Natural killer cell (primary cell): ENCODE data around the gene NDUFS6. TPM values are rescaled to one million over a fixed set of nuclear protein-coding genes. Genes with fewer than 3 reads are reported as not detected.

Source experiments
- ATAC-seq, 3 donors: fragments of 150-1000 bp in 2 of 3; fragments of 200-7000 bp in 1 of 3; cut with Tn5 transposase; 1 replicate in 1 of 3; 2 replicates in 2 of 3; pipeline ENCODE4 v1.10.0; 2021; ENCODE audit warnings: mild to moderate bottlenecking in 2 of 3, moderate library complexity in 2 of 3
- DNase-seq, 2 donors: peaks; one replicate each; pipeline versions ENCODE4 v3.0.0 to v3.0.0-alpha.2; 2013 to 2021; ENCODE audit warnings: mixed read lengths in 1 of 2
- H3K27ac ChIP-seq: one replicate; pipeline ENCODE4 v1.5.1; 2013; ENCODE audit warnings: mild to moderate bottlenecking, low read length
- H3K27me3 ChIP-seq: one replicate; pipeline ENCODE4 v1.6.1; 2013; ENCODE audit warnings: low read length; ENCODE audit not compliant: control insufficient read depth, insufficient read depth
- H3K36me3 ChIP-seq: one replicate; pipeline ENCODE4 v1.6.1; 2013; ENCODE audit warnings: low read length; ENCODE audit not compliant: control insufficient read depth, insufficient read depth
- H3K4me1 ChIP-seq: one replicate; pipeline ENCODE4 v1.6.1; 2013; ENCODE audit warnings: low read length; ENCODE audit not compliant: control insufficient read depth, insufficient read depth
- H3K4me3 ChIP-seq: one replicate; pipeline ENCODE4 v1.5.1; 2013; ENCODE audit warnings: low read length
- H3K9me3 ChIP-seq: one replicate; pipeline ENCODE4 v1.6.1; 2013; ENCODE audit warnings: low read length; ENCODE audit not compliant: control insufficient read depth, insufficient read depth
- H3K27ac Mint-ChIP-seq, 2 donors: one replicate each; pipeline ENCODE4 v1.8.0; 2022; ENCODE audit warnings: mild to moderate bottlenecking in 2 of 2, mixed read lengths in 2 of 2, moderate library complexity in 1 of 2
- H3K27me3 Mint-ChIP-seq, 2 donors: one replicate each; pipeline ENCODE4 v1.8.0; 2022; ENCODE audit warnings: low read depth in 2 of 2, mixed read lengths in 2 of 2
- H3K36me3 Mint-ChIP-seq: one replicate; pipeline ENCODE4 v1.8.0; 2022; ENCODE audit warnings: mixed read lengths
- H3K4me1 Mint-ChIP-seq, 2 donors: one replicate each; pipeline ENCODE4 v1.8.0; 2022; ENCODE audit warnings: mixed read lengths in 2 of 2
- H3K4me3 Mint-ChIP-seq: one replicate; pipeline ENCODE4 v1.8.0; 2022; ENCODE audit warnings: mild to moderate bottlenecking, moderate library complexity, mixed read lengths
- H3K9me3 Mint-ChIP-seq, 2 donors: one replicate each; pipeline ENCODE4 v1.8.0; 2022; ENCODE audit warnings: mixed read lengths in 2 of 2
- CTCF ChIP-seq: fragments of 200-600 bp; IDR thresholded peaks from one replicate; pipeline ENCODE4 v1.8.0; 2022; ENCODE audit warnings: antibody characterized with exemption
- WGBS: methylation state at CpG from one replicate; pipeline ENCODE4 v1.1.7; 2013; ENCODE audit warnings: missing lambda C conversion rate; ENCODE audit not compliant: insufficient coverage; 5-methylcytosine and 5-hydroxymethylcytosine counted together
- intact Hi-C: fragments of 100-400 bp; cut with micrococcal nuclease; formaldehyde crosslinking; loops from one replicate; pipeline ENCODE4 v1.14.2; 2022
- total RNA-seq, 4 donors: library from RNA; stranded (reverse); fragments of 120-200 nt in 1 of 4; gene quantifications; one replicate each; pipeline versions ENCODE4 v1.2.3 to v1.2.4, GENCODE V29; 2013 to 2022

NDUFS6 gene
- total RNA-seq, 3 donors from 2014 or later (not counting 1 experiment from before 2014, with no cell fraction given), result 19.2 to 25.9 (median 22.5) TPM

DNA sequence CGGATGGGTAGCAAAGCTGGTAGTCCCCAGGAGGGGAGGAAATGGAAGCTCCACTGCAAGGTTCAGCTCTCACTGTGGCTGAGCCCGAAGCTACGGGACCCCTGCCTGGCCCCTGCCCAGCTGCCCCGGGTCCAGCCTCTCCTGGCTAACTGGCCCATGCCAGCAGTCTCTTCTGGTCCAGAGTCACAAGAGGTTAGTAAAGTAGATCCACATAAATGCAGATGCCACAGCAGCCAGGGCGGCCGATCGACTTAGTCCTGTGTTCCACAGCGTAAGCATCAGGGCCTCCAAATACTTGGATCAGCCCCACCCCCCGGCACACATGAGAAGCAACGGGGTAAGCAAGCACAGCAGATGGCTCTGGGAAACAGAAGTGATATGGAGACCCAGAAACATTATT lies 43.7 kb upstream of the NDUFS6 start:
- WGBS, result 89% methylated on average over 10 of the region's 10 CpGs
- no peak for DNase-seq

DNA sequence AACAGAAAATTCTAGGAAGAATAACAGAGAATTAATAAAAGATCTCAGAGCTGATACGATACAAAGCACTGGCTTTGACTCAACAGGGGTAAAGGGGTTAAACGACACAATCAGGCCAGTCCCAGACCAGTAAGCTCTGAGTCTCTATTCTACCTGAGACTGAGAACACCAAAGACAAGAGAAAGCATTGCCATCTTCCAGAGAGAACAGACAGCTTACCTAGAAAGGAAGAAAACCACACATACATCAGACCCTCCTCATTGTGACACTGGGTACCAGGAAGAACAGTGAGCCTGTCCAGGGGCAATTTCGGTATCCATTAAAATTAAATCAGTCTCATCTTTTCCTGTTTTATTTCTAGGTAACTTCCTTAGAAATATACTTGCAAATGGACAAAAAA lies 42.6 kb upstream of the NDUFS6 start:
- ATAC-seq (no peak), DNase-seq (no peak)
- H3K9me3 ChIP-seq, result no peaks in the 10 kb centered on the region
- peaks cover 0 to 11% of the 10 kb centered on the region in 2 donors for H3K27me3 Mint-ChIP-seq
- no peaks in the 10 kb centered on the region for H3K4me1 ChIP-seq
- H3K36me3 ChIP-seq, result no peaks in the 10 kb centered on the region
- H3K4me3 ChIP-seq, result no peak overlapping the region
- no peak overlapping the region for H3K27ac ChIP-seq
- TF ChIP-seq CTCF, result no peak
- H3K9me3 Mint-ChIP-seq, result no peaks in the 10 kb centered on the region
- no peaks in the 10 kb centered on the region for H3K27me3 ChIP-seq
- no peak overlapping the region for H3K27ac Mint-ChIP-seq
- WGBS, result 85% methylated on average over 2 of the region's 3 CpGs
- no peaks in the 10 kb centered on the region for H3K36me3 Mint-ChIP-seq
- intact Hi-C loops, result no loop called here
- H3K4me1 Mint-ChIP-seq, result no peaks in the 10 kb centered on the region
- no peak overlapping the region for H3K4me3 Mint-ChIP-seq

More for the DNA sequence above, 43.7 kb upstream of the NDUFS6 start:
- H3K4me3 ChIP-seq, result no peak overlapping the region
- peaks cover 0 to 10% of the 10 kb centered on the region in 2 donors for H3K27me3 Mint-ChIP-seq
- no peak overlapping the region for H3K27ac ChIP-seq
- H3K36me3 Mint-ChIP-seq, result no peaks in the 10 kb centered on the region
- H3K4me1 ChIP-seq, result no peaks in the 10 kb centered on the region
- no peaks in the 10 kb centered on the region for H3K9me3 ChIP-seq
- no peak overlapping the region for H3K27ac Mint-ChIP-seq
- intact Hi-C loops, result no loop called here
- H3K4me1 Mint-ChIP-seq, result no peaks in the 10 kb centered on the region
- H3K9me3 Mint-ChIP-seq, result no peaks in the 10 kb centered on the region
- no peak for ATAC-seq
- no peaks in the 10 kb centered on the region for H3K36me3 ChIP-seq
- no peak for TF ChIP-seq CTCF
- no peak overlapping the region for H3K4me3 Mint-ChIP-seq
- no peaks in the 10 kb centered on the region for H3K27me3 ChIP-seq

DNA sequence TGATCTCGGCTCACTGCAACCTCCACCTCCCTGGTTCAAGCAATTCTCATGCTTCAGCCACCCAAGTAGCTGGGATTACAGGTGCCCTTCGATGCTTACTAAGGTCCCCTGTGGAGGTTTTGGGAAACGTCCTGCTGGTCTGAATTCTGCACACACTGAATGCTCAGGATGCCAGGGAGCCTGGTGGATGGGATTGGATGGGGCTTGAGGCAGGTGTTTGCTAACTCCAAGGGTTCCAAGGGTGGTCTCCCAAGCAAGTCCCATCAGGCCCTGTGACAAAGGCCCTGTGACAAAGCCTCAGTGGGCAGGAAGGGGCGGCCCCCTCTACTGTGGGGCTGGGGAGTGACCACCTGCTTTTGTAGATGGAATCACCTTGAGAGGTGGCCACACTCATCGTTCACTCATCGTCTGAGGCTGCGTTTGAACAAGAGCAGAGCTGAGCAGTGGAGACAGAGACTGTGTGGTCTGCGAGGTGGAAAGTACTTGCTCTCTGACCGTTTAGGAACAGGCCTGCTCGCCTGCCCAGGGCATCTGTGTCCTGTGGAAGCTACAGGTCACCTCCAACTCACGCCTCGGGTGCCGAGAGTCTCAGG lies 41.7 kb upstream of the NDUFS6 start:
- Histone ChIP-seq H3K27me3 (no peaks in the 10 kb centered on the region), H3K4me1 (no peaks in the 10 kb centered on the region), H3K9me3 (no peaks in the 10 kb centered on the region), H3K27ac (no peak overlapping the region), H3K36me3 (no peaks in the 10 kb centered on the region), H3K4me3 (no peak overlapping the region)
- intact Hi-C loops, result no loop called here
- no peaks in the 10 kb centered on the region for H3K4me1 Mint-ChIP-seq
- DNase-seq (no peak), ATAC-seq (no peak)
- no peak overlapping the region for H3K27ac Mint-ChIP-seq
- no peak overlapping the region for H3K4me3 Mint-ChIP-seq
- peaks cover 0 to 16% of the 10 kb centered on the region in 2 donors for H3K27me3 Mint-ChIP-seq
- WGBS, result 83% methylated on average over 10 of the region's 13 CpGs
- H3K36me3 Mint-ChIP-seq, result no peaks in the 10 kb centered on the region
- TF ChIP-seq CTCF, result no peak
- H3K9me3 Mint-ChIP-seq, result no peaks in the 10 kb centered on the region

GRCh38 chr5:1760231-1760630 lies 41.0 kb upstream of the NDUFS6 start:
- intact Hi-C loops, result no loop called here
- no peaks in the 10 kb centered on the region for H3K27me3 ChIP-seq

More at GRCh38 chr5:1760231-1760630, 41.0 kb upstream of the NDUFS6 start:
- Mint-ChIP-seq H3K36me3 (no peaks in the 10 kb centered on the region), H3K4me3 (no peak overlapping the region), H3K4me1 (no peaks in the 10 kb centered on the region), H3K9me3 (no peaks in the 10 kb centered on the region), H3K27me3 (peaks cover 0 to 20% of the 10 kb centered on the region in 2 donors), H3K27ac (no peak overlapping the region)
- Histone ChIP-seq H3K4me1 (no peaks in the 10 kb centered on the region), H3K36me3 (no peaks in the 10 kb centered on the region), H3K9me3 (no peaks in the 10 kb centered on the region), H3K4me3 (no peak overlapping the region), H3K27ac (no peak overlapping the region)
- 97% methylated on average over 3 of the region's 4 CpGs for WGBS
- DNase-seq (no peak), ATAC-seq (no peak)
- TF ChIP-seq CTCF, result no peak
